Endodermal cell (in vitro differentiated cells): ENCODE results near the gene CHMP5. TPM values are rescaled to one million over a fixed set of nuclear protein-coding genes. Genes with fewer than 3 reads are reported as not detected.

Experiments
- DNase-seq: peaks from one replicate; pipeline ENCODE4 v3.0.0-alpha.2; 2017
- H3K27ac ChIP-seq: 2 replicates; pipeline ENCODE4 v1.5.1; 2013; ENCODE audit warnings: mild to moderate bottlenecking, low read depth, low read length, moderate library complexity
- H3K27me3 ChIP-seq: 2 replicates; pipeline ENCODE4 v1.6.1; 2013; ENCODE audit warnings: mild to moderate bottlenecking, low read length, moderate library complexity; ENCODE audit not compliant: insufficient read depth, control insufficient read depth, poor library complexity, severe bottlenecking
- H3K36me3 ChIP-seq: 2 replicates; pipeline ENCODE4 v1.7.0; 2013; ENCODE audit warnings: mild to moderate bottlenecking, low read length, moderate library complexity; ENCODE audit not compliant: control insufficient read depth, insufficient read depth
- H3K4me1 ChIP-seq: one replicate; pipeline ENCODE4 v1.7.0; 2013; ENCODE audit warnings: low read length; ENCODE audit not compliant: control insufficient read depth, insufficient read depth
- H3K4me3 ChIP-seq: 2 replicates; pipeline ENCODE4 v1.5.1; 2013; ENCODE audit warnings: mild to moderate bottlenecking, low read length, moderate library complexity
- H3K9ac ChIP-seq: 2 replicates; pipeline ENCODE4 v1.6.1; 2013; ENCODE audit warnings: mild to moderate bottlenecking, low read length, moderate library complexity; ENCODE audit not compliant: poor library complexity, severe bottlenecking; ENCODE audit errors: extremely low read depth
- H3K9me3 ChIP-seq: 2 replicates; pipeline ENCODE4 v1.6.1; 2013; ENCODE audit warnings: mild to moderate bottlenecking, low read length, moderate library complexity; ENCODE audit not compliant: control insufficient read depth
- H3K27ac Mint-ChIP-seq: 2 replicates; pipeline ENCODE4 v1.8.0; 2020; ENCODE audit warnings: mixed read lengths
- H3K27me3 Mint-ChIP-seq: 2 replicates; pipeline ENCODE4 v1.8.0; 2021; ENCODE audit warnings: mild to moderate bottlenecking, mixed read lengths; ENCODE audit not compliant: insufficient read depth
- H3K36me3 Mint-ChIP-seq: 2 replicates; pipeline ENCODE4 v1.8.0; 2020; ENCODE audit warnings: low read depth, mixed read lengths
- H3K4me1 Mint-ChIP-seq: 2 replicates; pipeline ENCODE4 v1.8.0; 2020; ENCODE audit warnings: mixed read lengths
- H3K4me3 Mint-ChIP-seq: 2 replicates; pipeline ENCODE4 v1.8.0; 2020; ENCODE audit warnings: mild to moderate bottlenecking, moderate library complexity, mixed read lengths
- H3K9me3 Mint-ChIP-seq: 2 replicates; pipeline ENCODE4 v1.8.0; 2020; ENCODE audit warnings: mild to moderate bottlenecking, mixed read lengths
- CTCF ChIP-seq: fragments of 200-600 bp; sonication (generic); conservative IDR thresholded peaks from 2 replicates; pipeline ENCODE4 v1.5.0; 2021; ENCODE audit warnings: antibody characterized with exemption, mild to moderate bottlenecking
- WGBS, 2 experiments: methylation state at CpG; one replicate each; pipeline versions ENCODE4 v1.1.5 to v1.1.7; 2013; ENCODE audit warnings: missing lambda C conversion rate in 2 of 2, mixed read lengths in 1 of 2; ENCODE audit not compliant: insufficient coverage in 1 of 2, insufficient read length in 1 of 2; 5-methylcytosine and 5-hydroxymethylcytosine counted together
- total RNA-seq, 2 donors: library from RNA; stranded (reverse); fragmentation: NEBNext Ultra II Directional in 1 of 2; extraction: Animal tissue kit (Norgen Biotek cat#: 25700) in 1 of 2; gene quantifications; 2 replicates in 1 of 2; 3 replicates in 1 of 2; pipeline ENCODE4 v1.2.1, GENCODE V29; 2021

Gene CHMP5
- total RNA-seq, 2 donors from 2014 or later, result 62.9 to 80.2 TPM

- peaks cover 51% of the 10 kb centered on the region for H3K27me3 ChIP-seq
- peaks cover 13% of the 10 kb centered on the region for H3K4me1 ChIP-seq
- H3K36me3 Mint-ChIP-seq, result no peaks in the 10 kb centered on the region
- H3K27ac Mint-ChIP-seq, result no peak overlapping the region
- H3K27ac ChIP-seq, result no peak overlapping the region
- peaks cover 48% of the 10 kb centered on the region for H3K27me3 Mint-ChIP-seq
- no peak overlapping the region for H3K9ac ChIP-seq
- H3K4me1 Mint-ChIP-seq, result peaks cover 8% of the 10 kb centered on the region
- no peak for DNase-seq
- H3K9me3 Mint-ChIP-seq, result no peaks in the 10 kb centered on the region
- WGBS, 2 experiments, result 53 to 81% methylated on average over 2 to 3 of the region's 3 CpGs
- H3K4me3 ChIP-seq, result no peak overlapping the region
- no peaks in the 10 kb centered on the region for H3K9me3 ChIP-seq
- H3K4me3 Mint-ChIP-seq, result no peak overlapping the region
- H3K36me3 ChIP-seq, result no peaks in the 10 kb centered on the region
- no peak for TF ChIP-seq CTCF
Measured at GRCh38 chr9:33236571-33236970, 28.3 kb upstream of the CHMP5 start.

GRCh38 chr9:33239921-33240320 lies 24.9 kb upstream of the CHMP5 start, which contains the start of gene SPINK4:
TSS of gene SPINK4 (plus strand) at chr9:33240167. CDS start at chr9:33240209, 42 bp downstream.
- no peak for TF ChIP-seq CTCF
- no peak within 1 kb of the TSS for H3K27ac Mint-ChIP-seq
- no peak within 1 kb of the TSS for H3K4me3 Mint-ChIP-seq
- Histone ChIP-seq H3K4me1 (peaks cover 13% of the 10 kb centered on the region), H3K4me3 (no peak within 1 kb of the TSS), H3K9ac (no peak within 1 kb of the TSS), H3K9me3 (no peaks in the 10 kb centered on the region), H3K27me3 (peaks cover 25% of the 10 kb centered on the region), H3K36me3 (no peaks in the 10 kb centered on the region), H3K27ac (no peak within 1 kb of the TSS)
- H3K36me3 Mint-ChIP-seq, result no peaks in the 10 kb centered on the region
- DNase-seq, result no peak
- 77 to 96% methylated on average over 5 to 7 of the region's 7 CpGs for WGBS, 2 experiments
- H3K4me1 Mint-ChIP-seq, result peaks cover 8% of the 10 kb centered on the region
- no peaks in the 10 kb centered on the region for H3K9me3 Mint-ChIP-seq
- H3K27me3 Mint-ChIP-seq, result peaks cover 36% of the 10 kb centered on the region

GRCh38 chr9:33241298-33241697 lies 23.6 kb upstream of the CHMP5 start:
- no peaks in the 10 kb centered on the region for H3K36me3 Mint-ChIP-seq
- Histone ChIP-seq H3K4me3 (no peak overlapping the region), H3K27ac (no peak overlapping the region), H3K9ac (no peak overlapping the region), H3K4me1 (peaks cover 13% of the 10 kb centered on the region), H3K36me3 (no peaks in the 10 kb centered on the region), H3K9me3 (no peaks in the 10 kb centered on the region), H3K27me3 (peaks cover 11% of the 10 kb centered on the region)
- peaks cover 26% of the 10 kb centered on the region for H3K27me3 Mint-ChIP-seq
- no peak overlapping the region for H3K27ac Mint-ChIP-seq
- TF ChIP-seq CTCF, result no peak
- H3K9me3 Mint-ChIP-seq, result no peaks in the 10 kb centered on the region
- H3K4me3 Mint-ChIP-seq, result no peak overlapping the region
- no peak for DNase-seq
- 91 to 97% methylated on average over 3 to 5 of the region's 5 CpGs for WGBS, 2 experiments
- H3K4me1 Mint-ChIP-seq, result peaks cover 8% of the 10 kb centered on the region
